ENCODE measurements around the gene FCRL3. TPM values are rescaled to one million over a fixed set of nuclear protein-coding genes. Genes with fewer than 3 reads are reported as not detected.

The FCRL3 gene
- total and polyA plus RNA-seq, 7 donors = 0.03 to 0.44 (median 0.06) TPM; not detected in 2

DNA sequence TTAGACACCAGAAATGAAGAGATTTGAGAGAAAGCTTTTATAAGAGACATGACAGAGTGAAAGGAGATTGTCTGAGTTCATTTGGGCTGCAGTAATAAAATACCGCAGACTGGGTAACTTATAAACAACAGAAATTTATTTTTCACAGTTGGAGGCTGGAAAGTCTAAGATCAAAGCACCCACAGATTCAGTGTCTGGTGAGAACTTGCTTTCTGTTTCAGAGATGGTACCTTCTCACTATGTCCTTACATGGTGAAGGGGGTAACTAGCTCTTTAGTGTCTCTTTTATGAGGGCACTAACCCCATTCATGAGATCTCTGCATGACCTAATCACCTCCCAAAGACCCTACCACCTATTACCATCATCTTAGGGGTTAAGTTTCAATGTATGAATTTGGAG lies 71.8 kb downstream of the FCRL3 start:
- intact Hi-C loops (cut with DNase I) = no loop called here
- Histone ChIP-seq H3K27me3 (ENCODE audit: insufficient read depth in 3 of 3, low read length in 2 of 3) (no peaks in the 10 kb centered on the region), H3K4me1 (no peaks in the 10 kb centered on the region), H3K36me3 (ENCODE audit: insufficient read depth in 1 of 2, low read depth in 1 of 2) (no peaks in the 10 kb centered on the region), H3K27ac (no peak overlapping the region), H3K4me3 (no peak overlapping the region), H3K9me3 (no peaks in the 10 kb centered on the region)
- ATAC-seq (no peak), DNase-seq (no peak)
- TF ChIP-seq, protein P1, sequence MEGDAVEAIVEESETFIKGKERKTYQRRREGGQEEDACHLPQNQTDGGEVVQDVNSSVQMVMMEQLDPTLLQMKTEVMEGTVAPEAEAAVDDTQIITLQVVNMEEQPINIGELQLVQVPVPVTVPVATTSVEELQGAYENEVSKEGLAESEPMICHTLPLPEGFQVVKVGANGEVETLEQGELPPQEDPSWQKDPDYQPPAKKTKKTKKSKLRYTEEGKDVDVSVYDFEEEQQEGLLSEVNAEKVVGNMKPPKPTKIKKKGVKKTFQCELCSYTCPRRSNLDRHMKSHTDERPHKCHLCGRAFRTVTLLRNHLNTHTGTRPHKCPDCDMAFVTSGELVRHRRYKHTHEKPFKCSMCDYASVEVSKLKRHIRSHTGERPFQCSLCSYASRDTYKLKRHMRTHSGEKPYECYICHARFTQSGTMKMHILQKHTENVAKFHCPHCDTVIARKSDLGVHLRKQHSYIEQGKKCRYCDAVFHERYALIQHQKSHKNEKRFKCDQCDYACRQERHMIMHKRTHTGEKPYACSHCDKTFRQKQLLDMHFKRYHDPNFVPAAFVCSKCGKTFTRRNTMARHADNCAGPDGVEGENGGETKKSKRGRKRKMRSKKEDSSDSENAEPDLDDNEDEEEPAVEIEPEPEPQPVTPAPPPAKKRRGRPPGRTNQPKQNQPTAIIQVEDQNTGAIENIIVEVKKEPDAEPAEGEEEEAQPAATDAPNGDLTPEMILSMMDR (IDR thresholded peaks at IDR 0.05) = no peak
- WGBS, 3 donors = 83 to 94% (median 92%) methylated on average over 1 of the region's 1 CpG

Other genes starting within 250 kb of the FCRL3 start
- gene FCRL5, start 148.3 kb downstream of the FCRL3 start, total RNA-seq = under 1 TPM in 2 of 4 donors, not detected in 2; 0.07 to 0.46 TPM
- under 1 TPM; 0.01 to 0.07 (median 0.04) TPM for gene FCRL5, start 148.3 kb downstream of the FCRL3 start, polyA plus RNA-seq
- not detected for gene FCRL4, start 102.7 kb downstream of the FCRL3 start, total RNA-seq
- gene FCRL4, start 102.7 kb downstream of the FCRL3 start, polyA plus RNA-seq = not detected
- under 1 TPM in 1 of 4 donors, not detected in 3; 0.17 TPM for gene FCRL2, start 76.4 kb upstream of the FCRL3 start, total RNA-seq
- gene FCRL2, start 76.4 kb upstream of the FCRL3 start, polyA plus RNA-seq = under 1 TPM in 1 of 3 donors, not detected in 2; 0.03 TPM
- gene FCRL1, start 119.4 kb upstream of the FCRL3 start, total RNA-seq = under 1 TPM in 1 of 4 donors, not detected in 3; 0.40 TPM
- gene FCRL1, start 119.4 kb upstream of the FCRL3 start, polyA plus RNA-seq = under 1 TPM in 1 of 3 donors, not detected in 2; 0.03 TPM
- gene CD5L, start 141.0 kb upstream of the FCRL3 start, total RNA-seq = 1 to 10 TPM in 1 of 4 donors, under 1 TPM in 1, not detected in 2; 0.20 to 1.1 TPM
- under 1 TPM in 1 of 3 donors, not detected in 2; 0.09 TPM for gene CD5L, start 141.0 kb upstream of the FCRL3 start, polyA plus RNA-seq